ENCODE data around the gene EEFSEC. TPM values are rescaled to one million over a fixed set of nuclear protein-coding genes. Genes with fewer than 3 reads are reported as not detected.

Gene EEFSEC
- total and polyA plus RNA-seq, 2 of the 8 experiments (the other 6 are each of a cell fraction or from before 2014, with no cell fraction given) = 13.1 to 19.8 TPM

- TF ChIP-seq YY1 (IDR thresholded peaks at IDR 0.05; ENCODE audit: low read depth, low read length) = no peak
Observed at GRCh38 chr3:128241741-128242140, 88.5 kb downstream of the EEFSEC start (continued).
